ENCODE data around the gene CDKAL1. TPM values are rescaled to one million over a fixed set of nuclear protein-coding genes. Genes with fewer than 3 reads are reported as not detected.

CDKAL1 gene
- total and polyA plus RNA-seq, 2 of the 8 experiments (the other 6 are each of a cell fraction or from before 2014, with no cell fraction given) = 8.4 to 24.6 TPM

DNA sequence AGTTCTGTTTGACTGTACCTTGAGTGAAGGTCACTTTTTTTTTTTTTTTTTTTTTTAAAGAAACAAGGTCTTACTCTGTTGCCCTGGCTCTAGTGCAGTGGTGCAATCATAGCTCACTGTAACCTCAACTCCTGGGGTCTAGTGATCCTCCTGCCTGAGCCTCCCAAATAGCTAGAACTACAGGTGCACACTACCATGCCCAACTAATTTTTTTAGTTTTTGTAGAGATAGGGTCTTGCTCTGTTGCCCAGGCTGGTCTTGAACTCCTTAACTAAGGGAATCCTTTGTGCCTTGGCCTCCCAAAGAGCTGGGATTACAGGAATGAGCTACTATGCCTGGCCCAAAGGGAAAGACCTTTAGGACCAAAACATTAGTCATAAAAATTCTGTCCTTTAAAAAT, 413.7 kb downstream of the CDKAL1 start (continued):
- TF ChIP-seq, protein P1, sequence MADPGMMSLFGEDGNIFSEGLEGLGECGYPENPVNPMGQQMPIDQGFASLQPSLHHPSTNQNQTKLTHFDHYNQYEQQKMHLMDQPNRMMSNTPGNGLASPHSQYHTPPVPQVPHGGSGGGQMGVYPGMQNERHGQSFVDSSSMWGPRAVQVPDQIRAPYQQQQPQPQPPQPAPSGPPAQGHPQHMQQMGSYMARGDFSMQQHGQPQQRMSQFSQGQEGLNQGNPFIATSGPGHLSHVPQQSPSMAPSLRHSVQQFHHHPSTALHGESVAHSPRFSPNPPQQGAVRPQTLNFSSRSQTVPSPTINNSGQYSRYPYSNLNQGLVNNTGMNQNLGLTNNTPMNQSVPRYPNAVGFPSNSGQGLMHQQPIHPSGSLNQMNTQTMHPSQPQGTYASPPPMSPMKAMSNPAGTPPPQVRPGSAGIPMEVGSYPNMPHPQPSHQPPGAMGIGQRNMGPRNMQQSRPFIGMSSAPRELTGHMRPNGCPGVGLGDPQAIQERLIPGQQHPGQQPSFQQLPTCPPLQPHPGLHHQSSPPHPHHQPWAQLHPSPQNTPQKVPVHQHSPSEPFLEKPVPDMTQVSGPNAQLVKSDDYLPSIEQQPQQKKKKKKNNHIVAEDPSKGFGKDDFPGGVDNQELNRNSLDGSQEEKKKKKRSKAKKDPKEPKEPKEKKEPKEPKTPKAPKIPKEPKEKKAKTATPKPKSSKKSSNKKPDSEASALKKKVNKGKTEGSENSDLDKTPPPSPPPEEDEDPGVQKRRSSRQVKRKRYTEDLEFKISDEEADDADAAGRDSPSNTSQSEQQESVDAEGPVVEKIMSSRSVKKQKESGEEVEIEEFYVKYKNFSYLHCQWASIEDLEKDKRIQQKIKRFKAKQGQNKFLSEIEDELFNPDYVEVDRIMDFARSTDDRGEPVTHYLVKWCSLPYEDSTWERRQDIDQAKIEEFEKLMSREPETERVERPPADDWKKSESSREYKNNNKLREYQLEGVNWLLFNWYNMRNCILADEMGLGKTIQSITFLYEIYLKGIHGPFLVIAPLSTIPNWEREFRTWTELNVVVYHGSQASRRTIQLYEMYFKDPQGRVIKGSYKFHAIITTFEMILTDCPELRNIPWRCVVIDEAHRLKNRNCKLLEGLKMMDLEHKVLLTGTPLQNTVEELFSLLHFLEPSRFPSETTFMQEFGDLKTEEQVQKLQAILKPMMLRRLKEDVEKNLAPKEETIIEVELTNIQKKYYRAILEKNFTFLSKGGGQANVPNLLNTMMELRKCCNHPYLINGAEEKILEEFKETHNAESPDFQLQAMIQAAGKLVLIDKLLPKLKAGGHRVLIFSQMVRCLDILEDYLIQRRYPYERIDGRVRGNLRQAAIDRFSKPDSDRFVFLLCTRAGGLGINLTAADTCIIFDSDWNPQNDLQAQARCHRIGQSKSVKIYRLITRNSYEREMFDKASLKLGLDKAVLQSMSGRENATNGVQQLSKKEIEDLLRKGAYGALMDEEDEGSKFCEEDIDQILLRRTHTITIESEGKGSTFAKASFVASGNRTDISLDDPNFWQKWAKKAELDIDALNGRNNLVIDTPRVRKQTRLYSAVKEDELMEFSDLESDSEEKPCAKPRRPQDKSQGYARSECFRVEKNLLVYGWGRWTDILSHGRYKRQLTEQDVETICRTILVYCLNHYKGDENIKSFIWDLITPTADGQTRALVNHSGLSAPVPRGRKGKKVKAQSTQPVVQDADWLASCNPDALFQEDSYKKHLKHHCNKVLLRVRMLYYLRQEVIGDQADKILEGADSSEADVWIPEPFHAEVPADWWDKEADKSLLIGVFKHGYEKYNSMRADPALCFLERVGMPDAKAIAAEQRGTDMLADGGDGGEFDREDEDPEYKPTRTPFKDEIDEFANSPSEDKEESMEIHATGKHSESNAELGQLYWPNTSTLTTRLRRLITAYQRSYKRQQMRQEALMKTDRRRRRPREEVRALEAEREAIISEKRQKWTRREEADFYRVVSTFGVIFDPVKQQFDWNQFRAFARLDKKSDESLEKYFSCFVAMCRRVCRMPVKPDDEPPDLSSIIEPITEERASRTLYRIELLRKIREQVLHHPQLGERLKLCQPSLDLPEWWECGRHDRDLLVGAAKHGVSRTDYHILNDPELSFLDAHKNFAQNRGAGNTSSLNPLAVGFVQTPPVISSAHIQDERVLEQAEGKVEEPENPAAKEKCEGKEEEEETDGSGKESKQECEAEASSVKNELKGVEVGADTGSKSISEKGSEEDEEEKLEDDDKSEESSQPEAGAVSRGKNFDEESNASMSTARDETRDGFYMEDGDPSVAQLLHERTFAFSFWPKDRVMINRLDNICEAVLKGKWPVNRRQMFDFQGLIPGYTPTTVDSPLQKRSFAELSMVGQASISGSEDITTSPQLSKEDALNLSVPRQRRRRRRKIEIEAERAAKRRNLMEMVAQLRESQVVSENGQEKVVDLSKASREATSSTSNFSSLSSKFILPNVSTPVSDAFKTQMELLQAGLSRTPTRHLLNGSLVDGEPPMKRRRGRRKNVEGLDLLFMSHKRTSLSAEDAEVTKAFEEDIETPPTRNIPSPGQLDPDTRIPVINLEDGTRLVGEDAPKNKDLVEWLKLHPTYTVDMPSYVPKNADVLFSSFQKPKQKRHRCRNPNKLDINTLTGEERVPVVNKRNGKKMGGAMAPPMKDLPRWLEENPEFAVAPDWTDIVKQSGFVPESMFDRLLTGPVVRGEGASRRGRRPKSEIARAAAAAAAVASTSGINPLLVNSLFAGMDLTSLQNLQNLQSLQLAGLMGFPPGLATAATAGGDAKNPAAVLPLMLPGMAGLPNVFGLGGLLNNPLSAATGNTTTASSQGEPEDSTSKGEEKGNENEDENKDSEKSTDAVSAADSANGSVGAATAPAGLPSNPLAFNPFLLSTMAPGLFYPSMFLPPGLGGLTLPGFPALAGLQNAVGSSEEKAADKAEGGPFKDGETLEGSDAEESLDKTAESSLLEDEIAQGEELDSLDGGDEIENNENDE (IDR thresholded peaks at IDR 0.05; ENCODE audit: insufficient replicate concordance, low read length) = no peak
- TF ChIP-seq CTBP2 (IDR thresholded peaks at IDR 0.05; ENCODE audit: borderline replicate concordance, insufficient read depth, insufficient read length, low read length) = no peak
- no peak for TF ChIP-seq GABPA (IDR thresholded peaks at IDR 0.05; ENCODE audit: borderline replicate concordance, insufficient read depth, low read length)
- TF ChIP-seq, protein P2, sequence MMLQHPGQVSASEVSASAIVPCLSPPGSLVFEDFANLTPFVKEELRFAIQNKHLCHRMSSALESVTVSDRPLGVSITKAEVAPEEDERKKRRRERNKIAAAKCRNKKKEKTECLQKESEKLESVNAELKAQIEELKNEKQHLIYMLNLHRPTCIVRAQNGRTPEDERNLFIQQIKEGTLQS (IDR thresholded peaks at IDR 0.05; ENCODE audit: insufficient read depth, low read depth, low read length) = no peak
- TF ChIP-seq SUZ12 (IDR thresholded peaks at IDR 0.05; ENCODE audit: low read length) = no peak
- TF ChIP-seq EZH2 (IDR thresholded peaks at IDR 0.05; ENCODE audit: low read depth, low read length, severe bottlenecking) = no peak
- no peak for TF ChIP-seq RBBP5 (IDR thresholded peaks at IDR 0.05; ENCODE audit: borderline replicate concordance, low read depth, low read length)
- no peak for TF ChIP-seq YY1 (IDR thresholded peaks at IDR 0.05; ENCODE audit: low read depth, low read length)
- TF ChIP-seq CEBPB (IDR thresholded peaks at IDR 0.05; ENCODE audit: low read depth, low read length) = no peak
- no peak for TF ChIP-seq TAF7 (optimal IDR thresholded peaks at IDR 0.05; ENCODE audit: borderline replicate concordance, low read depth, low read length)
- no peak for TF ChIP-seq BCL11A (IDR thresholded peaks at IDR 0.05; ENCODE audit: low read depth in 2 of 2, low read length in 2 of 2)

Measured in H1 (cell line).